HCEC 1CT (cell line): ENCODE measurements around the gene TSPEAR.
"Not testable (repeated sequence)": the region's sequence is repeated elsewhere in the genome, so short reads cannot be mapped to it uniquely, and the experiment has no call there.

Experiments
- DNase-seq: peaks from one replicate; pipeline ENCODE4 v3.0.0-alpha.2; 2017

The TSPEAR gene

DNA sequence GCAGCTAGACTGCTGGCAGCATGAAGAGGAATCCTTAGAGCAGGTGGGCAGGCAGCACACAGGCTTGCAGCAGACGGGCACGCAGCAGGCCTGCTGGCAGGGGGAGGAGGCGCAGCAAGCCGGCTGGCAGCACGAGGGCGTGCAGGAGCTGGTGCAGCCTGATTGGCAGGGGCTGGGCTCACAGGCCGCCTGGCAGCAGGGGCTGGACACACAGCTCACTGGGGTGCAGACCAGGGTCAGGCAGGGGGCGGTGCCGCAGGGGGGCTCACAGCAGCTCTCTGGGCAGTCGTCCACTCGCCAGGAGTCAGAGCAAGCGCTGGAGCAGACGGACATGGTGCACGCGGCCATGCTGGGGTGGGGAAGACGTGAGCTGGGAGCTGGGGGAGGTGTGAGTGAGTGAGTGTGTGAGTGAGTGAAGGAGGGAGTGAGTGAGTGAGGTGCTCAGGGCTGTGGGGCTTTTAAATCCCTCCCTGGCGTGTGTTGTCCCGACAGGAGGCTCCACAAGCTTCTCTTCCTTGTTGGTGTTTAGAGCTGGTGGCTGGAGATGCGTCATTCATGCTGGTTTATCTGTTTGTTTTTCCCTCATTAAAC lies 131.0 kb downstream of the TSPEAR start, which contains the start of gene KRTAP10-5:
Gene KRTAP10-5 (minus strand): TSS at position 374 of the 591 bp plus-strand sequence. CDS start 26 bp downstream, at position 348.
- DNase-seq = not testable (repeated sequence)

DNA sequence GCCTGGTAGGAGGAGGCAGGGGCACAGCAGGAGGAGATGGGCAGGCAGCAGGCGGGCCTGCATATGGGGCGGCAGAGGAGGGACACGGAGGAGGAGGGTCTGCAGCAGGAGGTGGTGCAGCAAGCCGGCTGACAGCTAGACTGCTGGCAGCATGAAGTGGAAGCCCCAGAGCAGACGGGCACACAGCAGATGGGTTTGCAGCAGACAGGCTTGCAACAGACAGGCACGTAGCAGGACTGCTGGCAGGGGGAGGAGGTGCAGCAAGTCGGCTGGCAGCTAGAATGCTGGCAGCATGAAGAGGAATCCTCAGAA lies 131.6 kb downstream of the TSPEAR start:
- DNase-seq = no peak

DNA sequence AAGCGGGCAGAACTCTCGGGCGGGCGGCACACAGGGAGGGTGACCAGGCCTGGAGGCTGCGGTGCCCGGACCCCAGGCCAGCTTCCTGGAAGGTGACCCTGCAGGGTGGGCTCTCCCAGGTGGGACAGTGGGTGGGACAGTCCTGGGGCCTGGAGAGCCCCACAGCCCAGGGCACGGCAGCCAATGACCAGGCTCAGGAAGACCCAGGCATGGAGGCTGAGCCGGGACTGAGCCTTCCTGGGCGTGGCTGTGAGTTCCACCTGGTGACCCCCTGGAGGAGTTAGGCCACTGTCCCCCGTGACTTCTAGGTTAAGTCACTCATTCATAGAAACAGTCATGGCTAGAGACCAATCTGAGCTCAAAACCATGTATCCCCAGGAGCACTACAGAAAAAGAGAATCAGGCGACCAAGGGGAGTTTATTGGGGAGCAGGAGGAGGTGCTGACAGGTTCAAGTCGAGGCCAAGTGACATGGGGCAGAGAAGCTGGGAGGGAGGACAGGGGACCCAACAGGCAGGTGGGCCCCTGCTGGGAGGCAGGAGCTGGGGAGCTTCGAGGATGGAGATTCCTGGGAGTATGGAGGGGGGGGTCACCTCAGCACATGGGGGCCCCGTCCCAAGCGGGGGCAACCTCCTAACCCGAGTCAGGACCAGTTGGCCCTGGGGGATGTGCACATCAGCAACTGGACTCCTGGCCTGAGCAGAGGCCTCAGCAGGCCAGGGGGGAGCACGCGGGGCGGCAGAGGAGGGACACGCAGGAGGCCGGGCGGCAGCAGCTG lies 132.1 kb downstream of the TSPEAR start:
- DNase-seq = no peak

DNA sequence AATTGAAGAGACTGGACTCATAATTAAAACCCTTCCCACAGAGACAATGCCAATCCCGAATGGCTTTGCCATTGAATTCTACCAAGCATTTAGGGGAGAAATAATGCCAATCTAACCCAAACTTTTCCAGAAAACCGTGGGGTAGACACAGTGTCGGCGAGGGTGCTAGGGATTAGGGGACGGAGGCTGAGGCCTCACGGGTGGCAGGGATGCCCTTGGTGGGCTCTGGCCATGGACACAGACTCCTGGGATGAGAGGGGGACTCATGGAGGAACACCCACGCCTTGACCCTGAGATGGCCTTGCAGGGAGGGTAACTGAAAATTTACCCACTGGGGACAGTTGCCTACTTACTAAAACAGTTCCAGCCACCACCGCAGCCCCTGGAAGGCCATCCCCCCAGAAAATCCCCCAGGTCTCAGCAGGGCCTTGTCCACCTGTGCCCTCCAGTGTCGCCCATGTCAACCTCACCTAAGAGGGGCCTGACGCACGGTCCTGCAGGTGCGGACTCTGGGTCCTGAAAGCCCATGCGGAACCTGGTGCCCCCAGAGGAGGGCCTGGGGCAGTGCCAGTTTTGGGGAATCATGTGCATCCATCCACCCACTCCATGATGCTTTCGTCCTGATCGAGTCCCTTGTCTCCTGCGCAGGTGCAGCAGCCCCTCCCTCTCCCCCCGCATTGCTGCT lies 132.9 kb downstream of the TSPEAR start:
- no peak for DNase-seq

DNA sequence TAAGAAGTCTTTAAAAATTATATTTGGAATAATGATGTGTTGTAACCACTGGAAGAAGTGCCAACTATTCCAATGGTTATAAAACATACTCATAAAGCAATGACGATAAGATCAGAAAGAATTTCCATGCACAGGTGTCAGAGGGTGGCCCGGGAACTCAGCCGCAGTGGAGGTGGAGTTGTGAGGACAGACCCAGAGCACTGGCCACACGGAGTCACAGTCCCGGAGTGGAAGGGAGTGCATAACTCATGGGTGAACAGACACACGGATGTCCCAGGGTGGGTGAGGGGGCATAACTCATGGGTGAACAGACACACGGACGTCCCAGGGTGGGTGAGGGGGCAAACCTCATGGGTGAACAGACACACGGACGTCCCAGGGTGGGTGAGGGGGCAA lies 135.3 kb downstream of the TSPEAR start:
- no peak for DNase-seq

DNA sequence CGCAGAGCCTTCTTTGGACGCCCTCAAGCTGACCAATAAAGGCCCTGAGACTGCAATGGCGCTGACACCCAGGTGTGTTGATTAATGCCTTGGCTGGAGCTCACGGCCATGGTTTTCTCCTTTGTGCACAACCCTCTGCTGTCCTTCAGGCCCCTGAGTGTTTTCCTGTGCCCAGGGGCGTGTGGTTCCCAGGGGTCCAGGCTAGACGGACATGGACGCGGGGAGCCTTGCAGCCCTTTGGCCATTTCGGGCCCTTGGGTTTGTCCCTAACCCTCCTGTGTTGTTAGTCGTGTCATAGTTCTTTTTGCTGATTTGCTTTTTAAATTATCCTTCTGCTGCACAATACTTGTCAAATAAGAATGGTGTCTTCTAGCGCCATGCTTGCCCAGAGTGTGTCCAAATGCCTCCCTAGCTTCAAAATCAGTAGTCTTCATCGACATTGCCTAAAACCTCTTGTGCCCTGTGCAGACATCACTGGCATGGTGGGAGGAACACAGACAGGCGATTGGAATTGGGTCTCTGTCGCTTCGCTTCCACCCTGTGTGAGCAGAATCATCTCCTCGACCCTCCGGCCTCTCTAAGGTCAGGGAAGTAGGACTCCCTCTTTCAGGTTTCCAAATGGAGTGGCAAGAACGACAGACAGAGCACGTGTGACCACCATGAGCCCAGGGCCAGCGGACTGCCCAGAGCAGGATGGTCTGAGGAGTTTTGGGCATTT lies 135.9 kb downstream of the TSPEAR start:
- no peak for DNase-seq

DNA sequence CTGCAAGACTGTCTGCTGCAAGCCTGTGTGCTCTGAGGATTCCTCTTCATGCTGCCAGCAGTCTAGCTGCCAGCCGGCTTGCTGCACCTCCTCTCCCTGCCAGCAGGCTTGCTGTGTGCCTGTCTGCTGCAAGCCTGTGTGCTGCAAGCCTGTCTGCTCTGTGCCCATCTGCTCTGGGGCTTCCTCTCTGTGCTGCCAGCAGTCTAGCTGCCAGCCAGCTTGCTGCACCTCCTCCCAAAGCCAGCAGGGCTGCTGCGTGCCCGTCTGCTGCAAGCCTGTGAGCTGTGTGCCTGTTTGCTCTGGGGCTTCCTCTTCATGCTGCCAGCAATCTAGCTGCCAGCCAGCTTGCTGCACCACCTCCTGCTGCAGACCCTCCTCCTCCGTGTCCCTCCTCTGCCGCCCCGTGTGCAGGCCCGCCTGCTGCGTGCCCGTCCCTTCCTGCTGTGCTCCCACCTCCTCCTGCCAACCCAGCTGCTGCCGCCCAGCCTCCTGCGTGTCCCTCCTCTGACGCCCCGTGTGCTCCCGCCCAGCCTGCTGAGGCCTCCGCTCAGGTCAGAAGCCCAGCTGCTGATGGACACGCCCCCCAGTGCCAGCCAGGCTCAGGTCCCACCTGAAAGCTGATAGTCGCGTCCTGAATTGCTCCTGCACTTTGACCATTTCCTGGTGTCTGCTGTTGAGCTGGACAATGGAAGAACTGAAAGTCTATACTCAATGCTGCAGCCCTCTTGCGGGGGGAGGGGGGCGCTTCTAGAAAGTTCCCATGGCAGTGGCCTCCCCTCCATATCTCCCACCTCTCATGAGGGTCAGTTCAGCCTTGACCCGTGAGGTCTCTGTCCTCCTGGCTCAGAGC lies 136.7 kb downstream of the TSPEAR start:
- DNase-seq = no peak

DNA sequence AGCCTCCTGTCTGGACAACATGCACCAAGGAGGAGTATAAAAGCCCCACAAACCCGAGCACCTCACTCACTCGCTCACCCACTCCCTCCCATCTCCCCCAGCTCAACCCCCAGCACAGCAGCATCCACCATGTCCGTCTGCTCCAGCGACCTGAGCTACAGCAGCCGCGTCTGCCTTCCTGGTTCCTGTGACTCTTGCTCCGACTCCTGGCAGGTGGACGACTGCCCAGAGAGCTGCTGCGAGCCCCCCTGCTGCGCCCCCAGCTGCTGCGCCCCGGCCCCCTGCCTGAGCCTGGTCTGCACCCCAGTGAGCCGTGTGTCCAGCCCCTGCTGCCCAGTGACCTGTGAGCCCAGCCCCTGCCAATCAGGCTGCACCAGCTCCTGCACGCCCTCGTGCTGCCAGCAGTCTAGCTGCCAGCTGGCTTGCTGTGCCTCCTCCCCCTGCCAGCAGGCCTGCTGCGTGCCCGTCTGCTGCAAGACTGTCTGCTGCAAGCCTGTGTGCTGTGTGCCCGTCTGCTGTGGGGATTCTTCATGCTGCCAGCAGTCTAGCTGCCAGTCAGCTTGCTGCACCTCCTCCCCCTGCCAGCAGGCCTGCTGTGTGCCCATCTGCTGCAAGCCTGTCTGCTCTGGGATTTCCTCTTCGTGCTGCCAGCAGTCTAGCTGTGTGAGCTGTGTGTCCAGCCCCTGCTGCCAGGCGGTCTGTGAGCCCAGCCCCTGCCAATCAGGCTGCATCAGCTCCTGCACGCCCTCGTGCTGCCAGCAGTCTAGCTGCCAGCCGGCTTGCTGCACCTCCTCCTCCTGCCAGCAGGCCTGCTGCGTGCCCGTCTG lies 137.5 kb downstream of the TSPEAR start, which contains the start of gene KRTAP10-4:
Gene KRTAP10-4 (plus strand): TSS at position 100 of the 827 bp plus-strand sequence. CDS start 30 bp downstream, at position 130.
- not testable (repeated sequence) for DNase-seq

DNA sequence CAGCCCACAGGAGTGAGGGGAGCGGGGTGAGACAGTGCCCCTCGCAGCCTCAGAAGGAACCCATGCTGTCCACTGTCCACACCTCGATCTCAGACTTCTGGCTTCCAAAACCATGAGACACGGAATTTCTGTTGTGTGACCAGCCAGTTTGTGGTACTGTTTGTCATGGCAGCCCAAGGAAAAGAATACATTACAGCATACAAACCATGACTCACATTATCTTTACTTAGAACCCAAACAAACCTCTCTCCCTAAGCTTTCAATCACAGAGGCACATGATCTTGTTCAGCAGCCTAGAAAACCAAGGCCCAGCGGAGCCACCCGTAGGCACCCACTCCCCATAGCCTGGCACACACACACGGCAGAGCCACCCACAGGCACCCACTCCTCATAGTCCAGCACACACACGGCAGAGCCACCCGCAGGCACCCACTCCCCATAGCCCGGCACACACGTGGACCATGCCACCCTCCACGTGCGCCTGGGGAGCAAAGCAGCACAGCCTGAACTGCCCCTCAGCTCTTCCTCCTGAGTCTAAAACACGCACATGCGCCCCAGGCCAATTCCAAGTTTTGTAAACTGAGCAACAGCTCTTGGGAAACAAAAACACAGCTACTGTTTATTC lies 138.3 kb downstream of the TSPEAR start:
- no peak for DNase-seq

DNA sequence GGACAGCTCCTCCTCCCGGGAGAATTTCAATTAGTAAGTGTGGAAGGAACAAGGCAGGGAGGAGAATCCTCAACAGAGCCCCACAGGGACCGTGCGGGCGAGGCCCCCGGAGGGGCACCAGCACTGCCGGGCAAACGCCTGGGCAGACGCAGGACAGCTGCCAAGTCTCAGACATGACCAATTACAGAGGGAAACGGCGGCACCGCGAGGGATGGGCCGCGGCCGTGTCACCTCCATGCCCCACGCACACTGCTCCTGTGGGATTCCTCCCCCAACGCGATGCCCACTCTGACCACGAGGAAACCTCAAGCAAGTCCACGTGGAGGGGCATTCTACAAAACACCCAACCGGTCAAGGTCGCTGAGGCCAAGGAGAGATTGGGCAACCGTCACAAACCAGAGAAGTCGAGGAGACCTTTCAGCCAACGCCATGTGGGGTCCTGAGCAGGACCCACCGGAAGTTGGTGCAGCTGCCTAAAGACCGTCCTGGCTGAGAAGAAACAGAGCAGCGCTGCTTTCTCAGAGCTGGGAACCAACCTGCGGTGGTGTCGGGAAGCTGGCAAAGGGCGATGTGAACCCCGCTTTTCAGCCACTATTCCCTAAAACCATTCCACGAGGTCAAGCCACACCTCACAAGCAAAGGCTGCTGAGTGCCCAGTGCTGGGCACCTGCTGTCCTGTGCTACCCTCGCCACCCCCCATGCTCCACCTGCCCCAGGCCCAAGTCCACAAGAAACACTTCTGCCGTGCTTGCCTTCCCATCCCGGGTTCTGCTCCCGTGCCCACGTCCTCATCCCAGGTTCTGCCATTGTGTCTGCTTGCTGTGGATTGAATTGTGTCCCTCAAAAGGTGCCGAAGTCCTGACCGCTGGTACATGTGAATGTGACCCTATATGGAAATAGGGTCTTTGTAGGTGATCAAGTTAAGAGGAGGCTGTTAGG lies 139.3 kb downstream of the TSPEAR start:
- DNase-seq = no peak

DNA sequence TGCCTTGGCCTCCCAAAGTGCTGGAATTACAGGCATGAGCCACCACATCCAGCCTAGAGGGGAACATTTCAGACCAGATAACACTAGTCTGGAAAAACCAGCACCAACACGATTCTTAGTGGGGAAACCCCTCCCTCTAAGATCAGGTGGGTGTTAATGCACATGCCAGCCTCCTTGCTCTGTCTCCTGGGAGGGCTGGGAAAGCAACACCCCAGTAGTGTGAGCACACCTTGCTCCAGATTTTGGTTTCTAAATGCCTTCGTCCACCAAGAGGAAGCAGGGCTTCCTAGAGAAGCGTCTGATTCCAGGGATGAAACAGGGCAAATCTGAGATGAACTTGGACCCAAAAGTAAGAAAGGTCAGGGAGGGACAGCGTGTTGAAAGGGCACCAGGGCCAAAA lies 140.1 kb downstream of the TSPEAR start:
- no peak for DNase-seq

DNA sequence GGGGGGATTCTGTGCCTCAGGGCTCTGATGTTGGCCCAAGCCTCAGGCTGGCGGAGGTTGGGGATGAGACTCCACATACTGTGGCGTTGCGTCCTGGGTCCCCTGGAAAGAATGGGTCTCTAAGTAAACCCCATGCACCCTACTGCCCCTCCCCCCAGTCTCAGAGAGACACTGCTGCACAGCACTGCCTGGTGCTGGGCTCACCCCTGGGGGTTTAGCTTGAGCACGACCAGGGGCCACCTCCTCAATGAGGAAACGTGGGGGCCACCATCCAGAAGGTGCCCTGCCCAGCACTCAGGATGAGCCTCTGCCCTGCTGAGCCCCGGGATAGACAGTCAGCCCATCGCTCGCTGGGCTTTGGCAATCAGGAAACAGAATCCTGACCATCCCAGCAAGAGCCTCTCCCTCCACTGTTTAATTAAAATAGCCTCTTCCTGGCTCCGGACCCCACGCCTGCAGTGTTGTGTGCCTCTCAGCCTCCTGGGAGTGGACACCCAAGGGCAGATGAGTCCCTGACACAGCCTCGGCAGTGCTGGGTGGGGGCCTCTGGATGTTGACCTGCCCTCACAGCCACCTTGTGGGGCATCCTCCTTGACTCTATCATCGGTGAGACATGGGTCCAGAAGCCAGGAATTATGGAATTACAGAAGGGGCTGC lies 141.4 kb downstream of the TSPEAR start:
- DNase-seq = no peak

DNA sequence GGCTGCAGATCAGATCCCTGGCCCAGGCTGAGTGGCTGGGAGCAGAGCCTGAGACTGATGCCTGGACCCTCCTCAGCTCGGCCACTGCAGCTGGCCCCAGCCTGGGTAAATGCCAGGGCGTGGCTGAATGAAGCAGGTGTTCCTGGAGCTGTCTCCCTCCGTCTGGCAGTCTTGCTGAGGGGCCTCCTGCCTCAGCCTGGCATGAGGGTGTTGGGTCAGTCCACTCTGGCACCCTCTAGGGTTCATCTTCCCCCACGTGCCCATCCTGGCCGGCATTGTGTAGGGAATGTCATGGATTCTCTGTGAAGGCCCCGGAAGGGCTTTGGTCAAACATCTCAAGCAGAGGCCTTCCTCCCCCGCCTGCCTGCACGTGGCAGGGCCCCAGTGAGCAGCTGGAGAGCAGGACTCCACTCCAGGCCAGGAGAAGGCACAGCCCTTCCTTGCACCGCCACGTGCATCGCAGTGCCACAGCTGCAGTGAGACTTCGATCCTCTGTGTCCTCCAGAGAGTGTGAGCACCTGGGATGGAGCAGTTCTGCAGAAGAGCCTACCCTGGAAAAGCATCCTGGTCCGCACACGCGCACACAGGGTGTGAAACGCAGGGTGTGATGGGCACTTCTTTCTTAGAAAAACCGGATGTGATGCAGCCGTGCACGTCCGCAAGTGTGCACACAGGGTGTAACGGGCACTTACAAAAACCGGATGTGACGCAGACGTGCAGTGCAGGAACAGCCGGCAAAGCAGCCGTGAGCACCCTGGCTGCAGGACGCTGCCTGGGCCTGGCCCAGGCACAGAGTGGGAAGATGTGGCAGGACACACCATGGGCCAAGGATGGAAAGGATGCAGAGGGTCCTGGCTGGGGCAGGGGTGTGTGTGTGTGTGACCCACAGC lies 142.5 kb downstream of the TSPEAR start:
- DNase-seq = no peak

DNA sequence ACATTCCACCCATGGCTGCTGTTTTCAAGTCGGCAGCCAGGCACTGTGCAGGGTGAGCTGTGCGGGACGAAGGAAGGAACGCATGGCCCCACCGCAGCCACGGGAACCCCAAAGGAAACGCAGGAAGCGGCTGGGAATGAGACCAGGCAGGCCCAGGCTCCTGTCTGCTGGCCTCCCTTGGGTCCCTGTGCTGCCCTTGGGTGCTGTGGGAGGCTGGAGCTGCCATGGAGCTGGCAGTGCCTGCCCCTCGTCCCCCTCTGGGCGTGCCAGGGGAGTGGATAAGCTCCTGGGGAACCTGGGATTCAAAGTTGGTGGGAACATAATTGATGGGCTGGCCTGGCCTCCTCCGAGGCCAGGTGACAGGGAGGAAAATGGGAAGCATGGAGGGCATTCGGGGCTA lies 143.1 kb downstream of the TSPEAR start:
- no peak for DNase-seq

DNA sequence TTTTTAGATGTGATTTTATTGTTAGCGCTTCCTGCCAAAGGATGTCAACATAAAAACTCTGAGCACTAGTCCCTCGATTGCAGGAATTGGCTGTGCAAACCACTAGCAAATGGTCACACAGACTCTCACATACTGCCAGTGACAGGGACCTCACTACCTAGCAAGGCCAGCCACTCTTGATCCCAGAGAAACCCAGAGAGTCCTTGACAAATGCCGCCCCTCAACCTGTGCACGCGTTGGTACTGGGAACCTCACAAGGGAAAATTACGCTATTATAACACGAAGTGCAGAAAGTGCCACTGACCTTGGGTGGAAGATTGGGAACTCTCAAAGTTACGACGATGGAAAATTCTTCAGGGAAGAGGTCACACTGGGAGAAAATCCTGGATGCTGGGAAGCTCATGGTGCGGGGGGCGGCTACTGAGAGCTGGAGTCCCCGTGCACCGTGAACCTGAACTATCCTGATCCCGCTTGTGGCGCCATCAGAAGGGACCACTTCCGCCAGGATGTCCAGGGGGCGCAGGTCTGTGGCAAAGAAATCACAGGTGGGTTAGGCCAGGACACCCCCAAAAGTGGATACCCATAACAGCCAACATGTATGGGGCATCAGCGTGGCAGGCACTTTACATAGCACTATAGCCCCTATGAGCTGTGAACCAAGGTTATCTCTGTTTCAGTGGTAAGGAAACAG lies 143.7 kb downstream of the TSPEAR start:
- DNase-seq = no peak

DNA sequence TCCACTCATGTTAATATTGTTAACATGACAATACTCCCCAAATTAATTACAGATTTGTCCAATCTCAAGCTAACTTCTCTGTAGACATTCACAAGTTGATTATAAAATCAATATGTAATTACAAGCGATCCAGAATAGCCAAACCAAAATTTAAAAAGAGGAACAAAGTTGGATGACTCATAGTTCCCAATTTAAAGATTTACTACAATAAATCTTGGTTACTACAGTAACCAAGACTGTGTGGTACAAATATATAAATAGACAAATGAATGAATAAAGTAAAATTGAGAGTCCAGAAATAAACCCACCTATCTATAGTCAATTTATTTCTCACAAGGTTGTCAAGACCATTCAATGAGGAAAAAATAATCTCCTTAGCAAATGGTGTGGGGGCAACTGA lies 145.0 kb downstream of the TSPEAR start:
- no peak for DNase-seq

DNA sequence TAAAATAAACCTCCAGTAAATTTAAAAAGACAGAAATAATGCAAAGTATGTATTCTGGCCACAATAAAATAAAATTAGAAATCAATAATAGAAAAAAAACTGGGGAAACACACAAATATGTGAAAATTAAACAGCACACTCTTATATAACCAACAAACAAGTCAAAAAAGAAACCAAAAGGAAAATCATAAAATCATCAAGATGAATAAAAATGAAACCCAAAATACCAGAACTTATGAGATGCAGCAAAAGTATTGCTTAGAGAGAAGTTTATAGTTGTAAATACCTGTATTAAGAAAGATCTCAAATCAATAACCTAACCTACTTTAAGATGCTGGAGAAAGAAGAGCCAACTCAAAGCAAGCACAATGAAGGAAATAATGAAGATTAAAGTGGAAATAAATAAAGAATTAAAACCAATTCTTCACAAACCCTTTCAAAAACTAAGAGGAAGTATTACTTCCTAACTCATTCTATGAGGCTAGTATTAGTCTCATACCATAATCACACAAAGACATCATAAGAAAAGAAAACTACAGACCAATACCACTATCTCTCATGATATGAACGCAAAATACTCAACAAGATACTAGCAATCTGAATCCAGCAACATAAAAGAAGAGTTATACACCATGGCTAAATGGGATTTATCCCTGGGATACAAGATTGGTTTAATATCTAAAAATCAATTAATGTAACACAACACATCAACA lies 146.3 kb downstream of the TSPEAR start:
- DNase-seq = no peak
